ENCODE results near the gene LCE1E.
A peak's percentile ranks its signal among the peaks of the same experiment; 100 is the strongest.

LCE1E gene, protein sequence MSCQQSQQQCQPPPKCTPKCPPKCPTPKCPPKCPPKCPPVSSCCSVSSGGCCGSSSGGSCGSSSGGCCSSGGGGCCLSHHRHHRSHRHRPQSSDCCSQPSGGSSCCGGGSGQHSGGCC

DNA sequence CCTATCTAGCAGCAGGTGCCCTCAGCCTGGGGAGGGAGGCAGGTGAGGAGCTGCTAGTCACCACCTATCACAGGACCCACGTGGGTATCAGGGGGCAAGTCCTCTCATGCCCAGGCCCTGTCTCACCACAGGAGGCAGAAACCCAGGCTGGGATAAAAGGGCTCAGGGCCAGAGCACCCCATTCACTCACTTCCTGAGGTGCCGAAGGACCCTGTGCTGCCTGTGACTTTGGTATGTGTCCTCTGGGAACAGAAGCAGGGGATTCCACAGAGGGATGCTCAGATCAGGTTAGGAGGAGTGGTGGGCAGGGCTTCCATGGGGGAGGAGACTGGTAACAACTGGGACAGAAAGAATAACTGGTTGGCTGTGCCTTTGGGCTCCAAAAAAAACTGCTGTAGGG, at the start of gene LCE1E:
LCE1E (plus strand) TSS at position 181 of the 400 bp plus-strand sequence. CDS start 1,043 bp downstream, outside the sequence.
- no peak for DNase-seq (ENCODE audit: low spot score)

DNA sequence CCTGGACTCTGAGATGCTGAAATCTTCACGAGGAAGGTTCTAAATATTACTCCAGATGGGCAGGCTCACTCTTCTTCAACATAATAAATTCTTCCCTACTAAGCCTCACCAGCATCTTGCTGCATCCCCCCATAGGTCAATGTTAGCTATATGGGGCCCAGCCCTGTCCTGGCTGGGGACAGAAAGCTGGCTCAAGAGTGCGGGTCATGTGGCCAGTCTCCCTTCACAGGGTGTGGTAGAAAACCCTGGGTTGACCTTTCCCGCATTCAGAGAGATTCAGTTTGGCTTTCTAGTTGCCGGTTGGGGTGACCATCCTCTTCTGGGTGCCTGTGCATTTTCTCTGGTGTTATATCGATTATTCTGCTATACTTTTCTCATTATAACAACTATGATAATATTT, 48.1 kb upstream of the LCE1E start:
- no peak for DNase-seq (ENCODE audit: low spot score)

DNA sequence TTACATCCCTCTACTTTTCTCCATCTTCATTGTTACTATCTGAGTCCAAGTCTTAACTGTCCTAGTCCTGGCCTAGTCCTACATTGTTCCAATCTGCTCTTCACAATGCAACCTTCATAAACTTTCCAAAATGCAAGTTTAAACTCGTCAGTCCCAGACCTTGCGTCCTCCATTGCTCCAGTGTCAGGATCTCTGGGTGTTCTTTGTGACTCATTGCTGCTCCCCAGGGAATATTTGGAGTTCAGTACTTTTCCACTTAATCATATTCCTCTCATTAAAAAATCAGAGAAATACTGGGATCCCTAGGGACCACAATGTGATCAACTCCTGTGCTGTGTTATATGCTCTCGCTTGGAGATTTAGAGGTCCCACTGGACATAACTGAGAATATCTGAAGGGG, 46.2 kb upstream of the LCE1E start:
- no peak for DNase-seq (ENCODE audit: low spot score)

DNA sequence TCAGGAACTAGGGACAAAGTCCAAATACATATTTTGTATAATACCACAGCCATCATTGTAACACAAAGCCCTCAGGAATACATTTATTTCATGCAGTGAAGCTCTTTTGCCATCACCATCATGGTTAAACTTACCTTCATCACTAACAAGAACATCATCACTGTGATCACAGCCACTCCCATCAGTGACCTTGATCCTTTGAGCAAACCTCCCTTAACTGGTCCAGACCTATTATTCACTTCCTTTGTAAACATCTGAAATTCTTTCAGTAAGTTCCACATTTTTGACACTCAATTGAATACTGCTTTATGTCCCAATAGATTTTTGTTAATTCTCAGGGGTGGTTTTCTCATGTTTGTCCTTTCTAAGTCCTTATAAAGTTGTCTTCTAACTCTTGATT, 44.4 kb upstream of the LCE1E start:
- no peak for DNase-seq (ENCODE audit: low spot score)

DNA sequence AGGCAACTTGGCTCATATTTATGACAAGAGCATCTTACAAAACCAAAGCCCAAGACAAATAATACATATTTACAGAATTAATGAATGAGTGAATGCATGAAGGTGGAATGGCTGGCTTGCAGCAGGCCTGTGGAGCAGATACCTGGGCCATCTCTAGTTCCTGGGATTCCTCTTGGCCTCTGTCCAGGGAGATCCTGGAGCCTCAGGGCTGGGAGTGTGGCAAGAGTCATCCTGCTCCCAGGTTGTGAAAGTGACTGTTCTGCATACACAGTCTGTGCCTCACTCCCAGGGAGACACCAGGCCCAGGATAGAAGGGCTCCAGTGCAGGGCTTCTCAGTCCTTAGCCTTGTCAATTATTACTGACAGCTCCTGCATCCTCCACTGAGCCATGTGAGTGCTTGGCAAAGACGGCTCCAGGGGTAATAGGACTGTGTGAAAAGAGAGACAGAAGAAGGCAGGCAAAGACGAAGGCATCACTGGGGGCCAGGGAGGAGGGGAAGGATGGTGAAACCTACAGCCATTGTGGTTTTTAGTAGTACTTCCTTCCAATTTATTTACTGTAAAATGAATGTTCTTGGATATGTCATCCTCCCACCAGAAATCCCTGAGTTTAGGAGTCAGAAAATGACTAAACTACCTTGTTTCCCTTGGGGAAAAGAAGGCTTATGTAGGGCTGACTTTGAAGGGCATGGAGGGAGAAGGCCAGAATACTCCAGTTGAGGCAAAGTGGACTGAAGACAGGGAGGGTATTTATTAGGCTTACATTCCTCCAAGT, 42.5 kb upstream of the LCE1E start:
- no peak for DNase-seq (ENCODE audit: low spot score)

DNA sequence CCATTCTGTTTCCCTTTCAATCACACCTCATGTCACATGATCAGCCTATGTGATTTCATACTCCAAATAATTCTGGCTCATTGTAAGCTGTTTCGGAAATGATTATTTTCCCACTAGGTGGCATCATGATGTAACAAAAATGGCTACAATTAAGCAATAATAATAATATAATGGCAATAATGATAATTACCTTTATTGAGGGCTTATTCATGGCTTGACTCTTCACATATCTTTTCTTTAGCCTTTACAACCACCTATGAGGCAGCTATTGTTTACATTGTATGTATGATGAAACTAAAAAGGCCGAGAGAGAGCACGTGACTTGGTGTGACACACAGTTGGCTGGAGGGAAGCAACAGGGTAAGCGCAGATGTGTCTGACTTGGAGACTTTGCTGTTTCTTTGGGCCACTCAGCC, 40.8 kb upstream of the LCE1E start:
- no peak for DNase-seq (ENCODE audit: low spot score)

DNA sequence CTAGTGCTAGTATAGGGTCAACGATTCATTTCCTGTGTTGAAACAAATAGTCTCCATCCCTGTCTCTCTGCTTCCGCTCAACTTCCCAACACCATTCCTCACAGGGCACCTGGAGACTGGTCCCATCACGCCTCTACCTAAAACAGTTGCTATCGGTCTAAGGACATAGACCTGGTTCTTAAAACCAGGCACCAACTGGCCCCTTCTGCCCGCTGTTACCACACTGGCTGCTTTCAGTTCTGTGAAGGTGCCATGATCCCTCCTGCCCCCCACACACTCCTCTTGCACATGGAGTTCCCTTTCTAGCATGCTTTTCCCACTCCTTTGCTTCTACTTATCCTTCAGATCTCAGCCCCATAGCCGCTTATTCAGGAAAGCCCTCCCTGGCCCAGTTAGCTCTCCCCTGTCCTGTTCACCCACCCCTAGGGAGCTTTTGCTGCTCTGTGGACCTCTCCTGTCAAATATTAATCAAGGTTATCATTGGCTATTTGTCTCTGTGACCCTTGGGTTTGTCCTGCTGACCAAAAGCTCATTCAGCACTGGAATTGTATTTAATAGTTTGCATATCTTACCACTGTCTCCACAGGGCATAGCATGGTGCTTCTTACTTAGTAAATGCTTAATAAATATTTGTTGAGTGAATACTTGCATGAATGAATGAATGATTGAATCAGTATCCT, 40.2 kb upstream of the LCE1E start:
- DNase-seq (ENCODE audit: low spot score), result no peak

DNA sequence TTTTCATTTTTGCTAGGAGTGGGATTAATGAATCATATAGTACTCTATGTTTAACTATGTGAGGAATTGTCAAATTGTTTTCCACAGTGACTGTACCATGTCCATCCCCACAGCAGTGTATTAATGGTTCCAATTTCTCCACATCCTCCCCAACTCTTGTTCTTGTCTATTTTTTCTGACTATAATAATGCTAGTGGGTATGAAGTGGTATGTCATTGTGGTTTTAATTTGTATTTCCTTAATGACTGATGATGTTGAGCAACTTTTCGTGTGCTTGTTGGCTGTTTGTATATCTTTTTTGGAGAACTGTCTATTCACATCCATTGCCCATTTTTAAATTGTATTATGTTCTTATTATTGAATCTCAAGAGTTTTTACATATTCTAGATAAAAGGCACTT, 38.2 kb upstream of the LCE1E start:
- DNase-seq (ENCODE audit: low spot score), result no peak

DNA sequence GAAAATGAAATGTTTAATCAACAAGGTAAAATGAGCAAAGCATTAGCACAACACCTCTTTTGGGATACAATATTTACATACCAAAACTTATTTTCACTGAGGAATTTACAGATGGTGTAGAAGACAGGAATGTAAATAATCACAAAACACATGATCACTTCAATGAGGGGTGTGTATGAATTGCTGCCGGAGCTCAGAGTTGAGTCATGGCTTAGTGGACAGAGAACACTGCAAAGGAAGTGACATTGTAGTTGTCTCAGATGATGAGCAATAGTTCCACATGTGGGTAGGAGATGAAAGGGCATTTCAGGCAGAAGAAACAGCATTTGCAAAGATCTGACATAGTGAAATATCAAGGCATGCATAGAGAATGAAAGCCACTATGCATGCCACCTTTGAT, 33.8 kb upstream of the LCE1E start:
- no peak for DNase-seq (ENCODE audit: low spot score)

DNA sequence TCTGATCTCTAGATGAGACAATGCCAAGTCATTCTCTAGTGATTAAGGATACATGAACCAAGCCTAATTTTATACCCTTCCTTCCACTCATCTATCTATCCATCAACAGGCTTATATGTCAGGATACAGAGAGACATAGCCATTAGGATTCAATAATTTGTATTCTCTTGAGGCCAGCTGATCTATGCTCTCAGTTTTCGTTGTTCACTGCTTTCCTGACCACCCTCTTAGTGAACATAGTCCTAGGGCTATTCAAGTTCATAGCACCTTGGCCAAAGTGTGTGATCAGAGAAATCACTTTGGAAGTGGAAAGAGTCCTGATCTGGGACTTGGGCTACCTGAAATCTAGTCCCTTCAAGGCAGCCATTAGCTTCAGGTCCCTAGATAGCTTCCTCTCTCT, 32.5 kb upstream of the LCE1E start:
- no peak for DNase-seq (ENCODE audit: low spot score)

DNA sequence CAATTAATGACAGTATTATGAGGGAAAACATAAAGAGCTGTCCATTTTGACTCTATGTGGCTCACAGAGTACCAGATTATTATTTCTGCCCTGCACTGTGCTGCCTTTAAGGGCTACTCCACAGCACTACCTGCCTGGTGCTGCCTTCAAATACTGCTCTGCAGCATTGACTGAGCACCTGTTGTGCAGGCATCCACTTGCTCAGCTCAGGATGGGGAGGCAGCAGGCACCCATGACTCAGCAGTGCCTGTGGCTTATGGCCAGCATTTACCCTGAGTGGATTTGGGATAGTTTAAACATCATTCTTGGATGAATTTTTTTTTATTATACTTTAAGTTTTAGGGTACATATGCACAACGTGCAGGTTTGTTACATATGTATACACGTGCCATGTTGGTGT, 29.2 kb upstream of the LCE1E start:
- DNase-seq (ENCODE audit: low spot score), result no peak

DNA sequence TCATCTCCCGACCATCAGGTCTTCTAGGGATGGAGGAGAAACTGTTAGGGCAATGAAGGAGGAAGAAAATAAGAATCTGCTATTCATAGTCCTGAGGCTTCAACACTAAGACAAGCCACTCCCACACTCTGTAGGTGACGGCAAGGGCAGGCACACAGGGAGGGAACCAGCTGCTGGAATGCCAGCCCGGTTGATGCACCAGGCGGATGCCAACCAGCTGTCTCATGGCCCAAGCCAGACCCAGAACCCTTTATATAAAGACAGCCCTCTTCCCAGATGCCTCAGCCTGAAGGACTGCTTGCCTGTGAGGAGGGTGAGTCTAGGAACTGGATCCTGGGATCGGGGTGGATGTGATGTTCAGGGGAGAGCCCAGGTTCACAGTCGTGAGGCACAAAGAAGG, 28.3 kb upstream of the LCE1E start, which contains the start of gene KPRP:
KPRP (plus strand) TSS at position 279 of the 400 bp plus-strand sequence. CDS start 1,564 bp downstream, outside the sequence.
- DNase-seq (ENCODE audit: low spot score), result peak; percentile 16

DNA sequence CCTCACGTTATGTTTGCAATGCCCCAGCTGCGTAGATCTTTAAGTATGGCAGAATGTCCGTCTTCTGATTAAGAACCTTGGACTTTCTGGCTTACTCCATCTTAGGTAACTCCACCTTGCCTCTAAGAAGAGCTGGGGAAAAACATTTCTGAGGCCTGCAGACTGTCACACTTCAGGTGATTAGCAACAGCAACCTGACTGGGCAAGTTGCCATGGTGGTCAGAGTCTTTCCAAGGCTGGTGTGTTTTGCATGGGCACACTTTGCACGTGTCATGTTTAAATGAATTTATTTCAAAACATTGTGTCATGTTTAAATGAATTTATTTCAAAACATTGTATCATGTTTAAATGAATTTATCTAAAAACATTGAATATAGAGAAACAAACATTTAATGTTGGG, 27.4 kb upstream of the LCE1E start:
- DNase-seq (ENCODE audit: low spot score), result no peak

DNA sequence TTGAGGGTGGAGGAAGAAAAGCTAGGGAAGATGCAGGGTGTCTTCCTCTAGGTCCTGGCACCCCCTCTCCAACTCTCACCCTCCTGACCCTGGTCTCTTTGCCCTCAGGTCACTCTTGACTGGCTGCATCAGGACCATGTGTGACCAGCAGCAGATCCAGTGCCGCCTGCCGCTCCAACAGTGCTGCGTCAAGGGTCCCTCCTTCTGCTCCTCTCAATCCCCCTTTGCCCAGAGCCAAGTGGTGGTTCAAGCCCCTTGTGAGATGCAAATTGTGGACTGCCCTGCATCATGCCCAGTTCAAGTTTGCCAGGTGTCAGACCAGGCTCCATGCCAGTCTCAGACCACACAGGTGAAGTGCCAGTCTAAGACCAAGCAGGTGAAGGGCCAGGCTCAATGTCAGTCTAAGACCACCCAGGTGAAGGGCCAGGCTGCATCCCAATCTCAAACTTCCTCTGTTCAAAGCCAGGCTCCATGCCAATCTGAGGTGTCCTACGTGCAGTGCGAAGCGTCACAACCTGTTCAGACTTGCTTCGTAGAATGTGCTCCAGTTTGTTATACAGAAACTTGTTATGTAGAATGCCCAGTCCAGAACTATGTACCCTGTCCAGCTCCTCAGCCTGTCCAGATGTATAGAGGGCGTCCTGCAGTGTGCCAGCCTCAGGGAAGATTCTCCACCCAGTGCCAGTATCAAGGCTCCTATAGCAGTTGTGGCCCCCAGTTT, 26.4 kb upstream of the LCE1E start:
- DNase-seq (ENCODE audit: low spot score), result no peak

DNA sequence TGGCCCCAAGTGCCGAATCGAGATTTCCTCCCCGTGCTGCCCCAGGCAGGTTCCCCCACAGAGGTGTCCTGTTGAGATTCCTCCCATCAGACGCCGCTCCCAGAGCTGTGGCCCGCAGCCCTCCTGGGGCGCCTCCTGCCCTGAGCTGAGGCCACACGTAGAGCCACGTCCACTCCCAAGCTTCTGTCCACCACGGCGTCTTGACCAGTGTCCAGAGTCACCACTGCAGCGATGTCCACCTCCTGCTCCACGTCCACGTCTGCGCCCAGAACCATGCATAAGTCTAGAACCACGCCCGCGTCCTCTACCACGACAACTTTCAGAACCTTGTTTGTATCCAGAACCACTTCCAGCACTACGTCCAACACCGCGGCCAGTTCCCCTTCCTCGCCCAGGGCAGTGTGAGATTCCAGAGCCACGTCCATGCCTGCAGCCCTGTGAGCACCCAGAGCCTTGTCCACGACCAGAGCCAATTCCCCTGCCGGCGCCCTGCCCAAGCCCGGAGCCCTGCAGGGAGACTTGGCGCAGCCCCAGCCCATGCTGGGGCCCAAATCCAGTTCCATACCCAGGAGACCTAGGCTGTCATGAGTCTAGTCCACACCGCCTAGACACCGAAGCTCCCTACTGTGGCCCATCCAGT, 25.4 kb upstream of the LCE1E start:
- DNase-seq (ENCODE audit: low spot score), result no peak

DNA sequence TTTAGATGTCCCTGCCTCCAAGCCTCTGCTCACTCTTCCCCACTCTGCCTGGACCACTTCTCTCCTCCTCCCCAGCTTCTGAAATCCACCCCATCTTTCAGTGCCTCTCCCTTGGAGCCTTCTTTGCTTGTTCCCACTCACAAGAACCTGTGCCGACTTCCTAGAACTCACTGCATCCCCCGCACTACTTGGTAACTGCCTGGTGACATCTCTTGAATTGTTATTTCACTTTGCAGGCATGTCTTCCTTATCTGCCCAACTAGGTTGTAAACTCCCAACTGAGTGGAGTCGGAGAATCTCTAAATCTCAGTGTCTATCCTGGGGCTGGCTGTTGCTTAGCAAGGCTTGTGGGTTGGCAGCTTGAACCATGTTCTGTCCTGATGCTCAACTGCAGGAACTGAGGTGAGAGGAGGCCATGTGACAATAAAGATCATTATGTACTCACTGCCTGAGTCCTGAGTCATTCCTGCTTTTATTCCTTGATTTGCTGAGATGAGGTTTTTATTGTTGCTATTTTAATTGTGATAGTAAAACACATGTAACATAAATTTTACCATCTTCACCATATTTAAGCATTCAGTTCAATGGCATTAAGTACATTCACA, 24.3 kb upstream of the LCE1E start:
- DNase-seq (ENCODE audit: low spot score), result peak; percentile 76

DNA sequence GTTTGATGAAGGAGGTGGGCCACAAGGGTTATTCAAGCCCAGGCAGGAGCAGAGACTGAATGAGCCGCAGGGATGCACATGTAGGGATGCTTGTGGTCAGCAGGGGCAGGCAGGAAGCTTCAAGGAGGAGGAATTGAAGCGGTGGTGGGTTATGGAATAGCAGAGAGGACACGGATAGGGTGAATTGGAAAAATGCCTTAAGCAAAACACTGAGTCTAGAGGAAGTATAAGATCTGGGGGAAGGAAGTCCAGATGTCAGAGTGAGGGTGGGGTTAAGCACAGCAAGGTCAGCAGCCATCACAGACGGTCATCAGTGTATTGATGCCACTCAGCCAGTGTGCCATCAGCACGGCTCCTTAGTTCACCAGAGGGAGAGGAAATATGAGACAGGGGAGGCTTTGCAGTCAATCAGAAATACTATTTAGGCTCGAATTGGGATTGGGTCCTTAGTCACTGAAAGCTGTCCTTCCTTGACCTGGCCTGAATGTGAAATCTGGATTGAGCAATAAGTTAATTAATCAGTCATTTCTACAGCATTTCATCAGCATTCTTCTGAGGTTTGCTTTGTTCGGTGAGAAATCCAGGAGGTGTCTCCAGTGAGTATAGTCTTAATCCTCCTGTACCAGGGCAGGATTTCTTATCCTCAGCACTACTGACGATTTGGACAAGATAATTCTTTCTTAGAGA, 17.1 kb upstream of the LCE1E start:
- no peak for DNase-seq (ENCODE audit: low spot score)

DNA sequence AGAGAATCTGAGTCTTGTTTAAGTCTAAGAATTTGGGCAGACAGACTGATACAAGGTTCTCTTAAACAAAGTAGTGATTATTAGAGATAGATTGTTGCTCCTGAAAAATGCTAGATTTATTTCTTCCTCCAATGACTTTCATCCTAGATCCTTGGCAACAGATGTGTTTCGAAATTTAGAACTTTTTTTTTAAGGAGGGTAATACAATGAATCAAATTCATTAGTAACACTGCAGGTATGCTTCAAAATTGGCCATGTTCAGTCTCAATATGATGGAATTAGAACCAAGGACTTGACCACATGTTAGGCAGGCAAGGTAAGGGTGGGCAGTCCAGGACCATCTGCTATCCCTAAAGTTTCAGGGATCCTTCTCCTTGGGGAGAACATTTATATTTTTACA, 15.6 kb upstream of the LCE1E start:
- no peak for DNase-seq (ENCODE audit: low spot score)

DNA sequence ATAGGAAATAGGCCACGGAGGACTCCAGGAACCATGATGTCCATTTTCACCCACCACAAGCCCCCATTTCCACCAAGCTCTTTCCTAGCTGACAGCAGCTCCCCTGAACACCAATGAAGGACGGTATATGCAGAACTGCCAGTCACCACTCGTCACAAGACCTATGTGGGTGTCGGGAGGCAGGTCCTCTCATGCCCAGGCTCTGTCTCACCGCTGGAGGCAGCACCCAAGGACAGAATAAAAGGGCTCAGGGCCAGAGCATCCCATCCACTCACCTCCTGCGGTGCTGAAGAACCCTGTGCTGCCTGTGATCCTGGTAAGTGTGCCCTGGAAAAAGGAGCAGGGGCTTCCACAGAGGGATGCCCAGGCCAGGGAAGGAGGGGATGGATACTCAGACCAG, 11.2 kb upstream of the LCE1E start, which contains the start of gene LCE1F:
LCE1F (plus strand) TSS at position 266 of the 400 bp plus-strand sequence. CDS start 1,232 bp downstream, outside the sequence.
- DNase-seq (ENCODE audit: low spot score), result no peak

DNA sequence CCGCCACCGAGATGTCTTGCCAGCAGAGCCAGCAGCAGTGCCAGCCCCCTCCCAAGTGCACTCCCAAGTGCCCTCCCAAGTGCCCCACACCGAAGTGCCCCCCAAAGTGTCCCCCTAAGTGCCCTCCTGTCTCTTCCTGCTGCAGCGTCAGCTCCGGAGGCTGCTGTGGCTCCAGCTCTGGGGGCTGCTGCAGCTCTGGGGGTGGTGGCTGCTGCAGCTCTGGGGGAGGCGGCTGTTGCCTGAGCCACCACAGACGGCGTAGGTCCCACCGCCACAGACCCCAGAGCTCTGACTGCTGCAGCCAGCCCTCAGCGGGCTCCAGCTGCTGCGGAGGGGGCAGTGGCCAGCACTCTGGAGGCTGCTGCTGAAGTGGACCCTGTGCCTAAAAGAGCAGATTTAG, 9.7 kb upstream of the LCE1E start:
- DNase-seq (ENCODE audit: low spot score), result no peak

All from putamen (tissue), 1 donor.